ENCODE data around the gene MGAT4C.

GRCh38 chr12:86015026-86015425 is 241.2 kb downstream of the MGAT4C start:
- TF ChIP-seq TEAD4 (IDR thresholded peaks at IDR 0.05; ENCODE audit: borderline replicate concordance, insufficient read depth) = no peak
- TF ChIP-seq TAF1 (IDR thresholded peaks at IDR 0.05; ENCODE audit: borderline replicate concordance, low read depth, low read length) = no peak
- TF ChIP-seq FOXJ3 (CRISPR knock-in tag; IDR thresholded peaks at IDR 0.05) = no peak
- no peak for TF ChIP-seq CTCF (IDR thresholded peaks at IDR 0.05)
- TF ChIP-seq RAD21 (IDR thresholded peaks at IDR 0.05; ENCODE audit: low read length) = no peak
- no peak for TF ChIP-seq EZH2phosphoT487 (IDR thresholded peaks at IDR 0.05; ENCODE audit: borderline replicate concordance, low read depth)
- no peak for TF ChIP-seq EP300 (IDR thresholded peaks at IDR 0.05; ENCODE audit: borderline replicate concordance in 1 of 2, low read depth in 1 of 2, low read length in 1 of 2)
- no peak for TF ChIP-seq POLR2AphosphoS5 (IDR thresholded peaks at IDR 0.05; ENCODE audit: low read depth, low read length)
- no peak for TF ChIP-seq RXRA (IDR thresholded peaks at IDR 0.05; ENCODE audit: borderline replicate concordance, low read depth)
- no peak for TF ChIP-seq JUND (IDR thresholded peaks at IDR 0.05)
